Natural killer cell (primary cell): ENCODE results near the gene TRAF3IP3. TPM values are rescaled to one million over a fixed set of nuclear protein-coding genes. Genes with fewer than 3 reads are reported as not detected.

Experiments used
- ATAC-seq, 3 donors: fragments of 150-1000 bp in 2 of 3; fragments of 200-7000 bp in 1 of 3; cut with Tn5 transposase; 1 replicate in 1 of 3; 2 replicates in 2 of 3; pipeline ENCODE4 v1.10.0; 2021; ENCODE audit warnings: mild to moderate bottlenecking in 2 of 3, moderate library complexity in 2 of 3
- DNase-seq, 2 donors: peaks; one replicate each; pipeline versions ENCODE4 v3.0.0 to v3.0.0-alpha.2; 2013 to 2021; ENCODE audit warnings: mixed read lengths in 1 of 2
- H3K27ac ChIP-seq: one replicate; pipeline ENCODE4 v1.5.1; 2013; ENCODE audit warnings: mild to moderate bottlenecking, low read length
- H3K27me3 ChIP-seq: one replicate; pipeline ENCODE4 v1.6.1; 2013; ENCODE audit warnings: low read length; ENCODE audit not compliant: control insufficient read depth, insufficient read depth
- H3K36me3 ChIP-seq: one replicate; pipeline ENCODE4 v1.6.1; 2013; ENCODE audit warnings: low read length; ENCODE audit not compliant: control insufficient read depth, insufficient read depth
- H3K4me1 ChIP-seq: one replicate; pipeline ENCODE4 v1.6.1; 2013; ENCODE audit warnings: low read length; ENCODE audit not compliant: control insufficient read depth, insufficient read depth
- H3K4me3 ChIP-seq: one replicate; pipeline ENCODE4 v1.5.1; 2013; ENCODE audit warnings: low read length
- H3K9me3 ChIP-seq: one replicate; pipeline ENCODE4 v1.6.1; 2013; ENCODE audit warnings: low read length; ENCODE audit not compliant: control insufficient read depth, insufficient read depth
- H3K27ac Mint-ChIP-seq, 2 donors: one replicate each; pipeline ENCODE4 v1.8.0; 2022; ENCODE audit warnings: mild to moderate bottlenecking in 2 of 2, mixed read lengths in 2 of 2, moderate library complexity in 1 of 2
- H3K27me3 Mint-ChIP-seq, 2 donors: one replicate each; pipeline ENCODE4 v1.8.0; 2022; ENCODE audit warnings: low read depth in 2 of 2, mixed read lengths in 2 of 2
- H3K36me3 Mint-ChIP-seq: one replicate; pipeline ENCODE4 v1.8.0; 2022; ENCODE audit warnings: mixed read lengths
- H3K4me1 Mint-ChIP-seq, 2 donors: one replicate each; pipeline ENCODE4 v1.8.0; 2022; ENCODE audit warnings: mixed read lengths in 2 of 2
- H3K4me3 Mint-ChIP-seq: one replicate; pipeline ENCODE4 v1.8.0; 2022; ENCODE audit warnings: mild to moderate bottlenecking, moderate library complexity, mixed read lengths
- H3K9me3 Mint-ChIP-seq, 2 donors: one replicate each; pipeline ENCODE4 v1.8.0; 2022; ENCODE audit warnings: mixed read lengths in 2 of 2
- CTCF ChIP-seq: fragments of 200-600 bp; IDR thresholded peaks from one replicate; pipeline ENCODE4 v1.8.0; 2022; ENCODE audit warnings: antibody characterized with exemption
- WGBS: methylation state at CpG from one replicate; pipeline ENCODE4 v1.1.7; 2013; ENCODE audit warnings: missing lambda C conversion rate; ENCODE audit not compliant: insufficient coverage; 5-methylcytosine and 5-hydroxymethylcytosine counted together
- intact Hi-C: fragments of 100-400 bp; cut with micrococcal nuclease; formaldehyde crosslinking; loops from one replicate; pipeline ENCODE4 v1.14.2; 2022
- total RNA-seq, 4 donors: library from RNA; stranded (reverse); fragments of 120-200 nt in 1 of 4; gene quantifications; one replicate each; pipeline versions ENCODE4 v1.2.3 to v1.2.4, GENCODE V29; 2013 to 2022

Gene TRAF3IP3
- total RNA-seq, 3 donors from 2014 or later (not counting 1 experiment from before 2014, with no cell fraction given) = 273 to 354 (median 287) TPM

DNA sequence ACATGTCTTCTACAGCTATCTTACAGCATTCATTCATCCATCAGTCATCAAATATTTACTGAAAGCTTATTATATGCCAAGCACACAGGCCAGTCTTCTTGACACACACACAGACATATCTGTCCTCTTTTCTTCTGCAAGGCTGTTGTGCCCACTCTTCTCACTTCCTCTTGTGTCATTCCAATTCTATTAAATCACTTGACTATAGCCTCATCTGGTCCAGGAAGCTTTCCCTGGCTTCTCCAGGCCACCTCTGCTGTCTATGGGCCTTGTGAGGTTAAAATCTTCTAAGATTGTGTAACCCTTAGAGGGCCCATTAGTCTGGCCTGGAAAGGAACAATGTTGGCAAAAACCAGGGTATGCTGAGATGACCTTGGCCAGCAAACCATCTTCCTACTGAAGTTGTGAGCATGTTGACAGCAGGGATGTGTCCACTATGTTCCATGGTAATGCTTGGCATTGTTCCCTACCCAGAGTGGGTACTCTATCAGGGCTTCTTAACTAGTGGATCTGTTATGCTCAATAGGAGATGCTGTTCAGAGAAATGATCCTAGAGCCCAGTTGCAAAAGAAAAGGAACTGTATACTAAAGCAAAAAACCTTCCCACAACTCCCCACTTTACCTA, 5.3 kb downstream of the TRAF3IP3 start:
- ATAC-seq (no peak), DNase-seq (no peak)
- Mint-ChIP-seq H3K9me3 (no peaks in the 10 kb centered on the region), H3K4me3 (peak overlapping the region; percentile 38), H3K27ac (peak overlapping the region in 1 of 2 donors; percentile 94), H3K4me1 (peaks cover 78 to 90% of the 10 kb centered on the region in 2 donors), H3K36me3 (peaks cover 39% of the 10 kb centered on the region), H3K27me3 (no peaks in the 10 kb centered on the region)
- no peak overlapping the region for H3K4me3 ChIP-seq
- intact Hi-C loops = no loop called here
- no peak for TF ChIP-seq CTCF
- no peaks in the 10 kb centered on the region for H3K27me3 ChIP-seq
- peaks cover 52% of the 10 kb centered on the region for H3K4me1 ChIP-seq
- peaks cover 68% of the 10 kb centered on the region for H3K36me3 ChIP-seq
- H3K27ac ChIP-seq = no peak overlapping the region
- no peaks in the 10 kb centered on the region for H3K9me3 ChIP-seq

DNA sequence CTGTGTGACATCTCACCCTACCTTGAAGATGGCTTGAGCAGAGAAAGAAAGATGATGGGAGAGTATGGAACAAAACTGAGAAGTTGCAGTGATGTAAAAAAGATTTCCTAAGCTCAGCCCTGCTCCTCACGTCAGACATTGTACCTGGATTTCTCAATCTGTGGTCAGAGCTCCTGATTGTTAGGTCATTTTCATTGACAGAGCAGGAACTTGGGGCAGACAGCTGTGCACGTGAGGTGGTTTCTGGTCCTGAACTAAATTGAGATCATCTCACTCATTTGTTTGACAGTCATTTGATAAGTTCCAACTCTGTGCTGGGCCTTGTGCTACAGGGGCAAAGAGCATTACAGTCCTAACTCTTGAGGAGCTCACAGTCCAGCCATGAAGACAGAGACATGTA, 10.2 kb downstream of the TRAF3IP3 start:
- Mint-ChIP-seq H3K27ac (no peak overlapping the region), H3K4me1 (peaks cover 70 to 77% of the 10 kb centered on the region in 2 donors), H3K27me3 (no peaks in the 10 kb centered on the region), H3K4me3 (peak overlapping the region; percentile 19), H3K36me3 (peaks cover 34% of the 10 kb centered on the region), H3K9me3 (no peaks in the 10 kb centered on the region)
- Histone ChIP-seq H3K27ac (no peak overlapping the region), H3K4me3 (no peak overlapping the region), H3K9me3 (no peaks in the 10 kb centered on the region), H3K36me3 (peaks cover 55% of the 10 kb centered on the region), H3K27me3 (no peaks in the 10 kb centered on the region), H3K4me1 (peaks cover 40% of the 10 kb centered on the region)
- TF ChIP-seq CTCF = no peak
- intact Hi-C loops = no loop called here
- ATAC-seq (no peak), DNase-seq (peak in 1 of 2 donors; percentile 15)
- WGBS = 54% methylated on average over 2 of the region's 2 CpGs

- Mint-ChIP-seq H3K36me3 (peaks cover 23% of the 10 kb centered on the region), H3K27me3 (no peaks in the 10 kb centered on the region), H3K4me1 (peaks cover 60 to 66% of the 10 kb centered on the region in 2 donors), H3K27ac (no peak overlapping the region), H3K4me3 (peak overlapping the region; percentile 49), H3K9me3 (no peaks in the 10 kb centered on the region)
- no peaks in the 10 kb centered on the region for H3K27me3 ChIP-seq
- peaks cover 51% of the 10 kb centered on the region for H3K4me1 ChIP-seq
- H3K27ac ChIP-seq = peak overlapping the region; percentile 69
- H3K36me3 ChIP-seq = peaks cover 46% of the 10 kb centered on the region
- ATAC-seq (no peak), DNase-seq (no peak)
- no peak for TF ChIP-seq CTCF
- no peak overlapping the region for H3K4me3 ChIP-seq
- H3K9me3 ChIP-seq = no peaks in the 10 kb centered on the region
- intact Hi-C loops = no loop called here
These were observed 11.2 kb downstream of the TRAF3IP3 start for GRCh38 chr1:209767096-209767495.

DNA sequence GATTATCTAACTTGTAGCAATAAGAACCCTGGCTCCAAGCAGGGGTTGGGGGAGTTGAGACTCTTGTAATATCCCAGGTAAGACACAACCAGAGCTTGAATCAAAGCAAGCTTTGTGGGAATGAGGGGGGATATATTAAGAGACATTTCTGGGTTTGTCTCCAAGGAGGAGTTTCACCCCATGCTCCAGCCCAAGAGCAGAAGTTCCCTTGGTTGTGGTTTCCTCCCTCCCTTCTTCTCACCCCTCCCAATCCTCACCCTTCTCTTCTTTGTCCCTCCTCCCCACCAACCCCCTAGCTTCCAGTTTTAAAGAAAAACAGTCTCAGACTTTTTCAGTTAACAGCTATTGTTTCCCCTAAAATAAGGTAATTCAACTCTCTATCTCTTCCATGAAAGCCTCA, 11.9 kb downstream of the TRAF3IP3 start:
- H3K9me3 ChIP-seq = no peaks in the 10 kb centered on the region
- peak overlapping the region; percentile 69 for H3K27ac ChIP-seq
- TF ChIP-seq CTCF = no peak
- no peaks in the 10 kb centered on the region for H3K27me3 ChIP-seq
- H3K9me3 Mint-ChIP-seq = no peaks in the 10 kb centered on the region
- no peaks in the 10 kb centered on the region for H3K27me3 Mint-ChIP-seq
- DNase-seq (peak in 1 of 2 donors; percentile 51), ATAC-seq (no peak)
- peaks cover 54 to 60% of the 10 kb centered on the region in 2 donors for H3K4me1 Mint-ChIP-seq
- no peak overlapping the region for H3K27ac Mint-ChIP-seq
- H3K36me3 ChIP-seq = peaks cover 45% of the 10 kb centered on the region
- intact Hi-C loops = loop anchor here (1.0 kb wide), 1 partner anchor 11 kb away; the partner anchor contains the start of gene TRAF3IP3
- H3K4me3 ChIP-seq = peak overlapping the region; percentile 66
- H3K36me3 Mint-ChIP-seq = peaks cover 17% of the 10 kb centered on the region
- no peak overlapping the region for H3K4me3 Mint-ChIP-seq
- H3K4me1 ChIP-seq = peaks cover 53% of the 10 kb centered on the region
